ENCODE results near the gene USF3. TPM values are rescaled to one million over a fixed set of nuclear protein-coding genes. Genes with fewer than 3 reads are reported as not detected.

The USF3 gene
- total and polyA plus RNA-seq, 2 experiments from 2014 or later: 10.1 to 23.5 TPM

- Histone ChIP-seq H3K79me2 (replicated peaks; ENCODE audit: insufficient read depth) (peaks cover 81% of the 10 kb centered on the region), H2AFZ (no peak overlapping the region)
Measured at GRCh38 chr3:113744941-113745755, 48.7 kb upstream of the USF3 start.

GRCh38 chr3:113743006-113743630 lies 46.7 kb upstream of the USF3 start:
- no peaks in the 10 kb centered on the region for H3F3A ChIP-seq (replicated peaks; ENCODE audit: low read depth)
- H2AFZ ChIP-seq: no peak overlapping the region
- no peaks in the 10 kb centered on the region for H3K9me2 ChIP-seq (ENCODE audit: insufficient read depth)
- Mint-ChIP-seq H3K4me3 (peak overlapping the region; percentile 100), H3K27ac (no peak overlapping the region), H3K36me3 (ENCODE audit: low read depth) (peaks cover 14% of the 10 kb centered on the region), H3K9me3 (peaks cover 2% of the 10 kb centered on the region; the same call in 2 of the 3 replicates), H3K4me1 (peaks cover 59% of the 10 kb centered on the region), H3K27me3 (ENCODE audit: insufficient read depth, low read depth, poor library complexity) (peaks cover 18% of the 10 kb centered on the region)
- peak overlapping the region; percentile 81 for H3K4me2 ChIP-seq
- H3K36me3 ChIP-seq (ENCODE audit: insufficient read depth): no peaks in the 10 kb centered on the region
- ATAC-seq (no peak), DNase-seq (ENCODE audit: low spot score) (no peak)
- peaks cover 41% of the 10 kb centered on the region for H4K20me1 ChIP-seq (replicated peaks; ENCODE audit: insufficient read depth)
- H3K4me3 ChIP-seq: peak overlapping the region; percentile 80
- peaks cover 31% of the 10 kb centered on the region for H3K4me1 ChIP-seq (ENCODE audit: insufficient read depth)
- H3K27ac ChIP-seq (ENCODE audit: low read depth): no peak overlapping the region
- H3K79me2 ChIP-seq (replicated peaks; ENCODE audit: insufficient read depth): peaks cover 81% of the 10 kb centered on the region
- H3K27me3 ChIP-seq (ENCODE audit: insufficient read depth): no peaks in the 10 kb centered on the region
- TF ChIP-seq ZNF331 (CRISPR knock-in tag; IDR thresholded peaks at IDR 0.05; ENCODE audit: low read depth): no peak
- no peak for TF ChIP-seq REST (IDR thresholded peaks at IDR 0.05; ENCODE audit: unreplicated experiment)
- no peak for TF ChIP-seq NANOG (IDR thresholded peaks at IDR 0.05; ENCODE audit: borderline replicate concordance)
- TF ChIP-seq JUNB (IDR thresholded peaks at IDR 0.05; ENCODE audit: unreplicated experiment): no peak
- TF ChIP-seq POLR2AphosphoS5 (IDR thresholded peaks at IDR 0.05; ENCODE audit: low read depth): no peak
- no peak for TF ChIP-seq ZNF114 (CRISPR knock-in tag; IDR thresholded peaks at IDR 0.05)
- TF ChIP-seq ETS1 (IDR thresholded peaks at IDR 0.05): no peak
- no peak for TF ChIP-seq EZH2 (IDR thresholded peaks at IDR 0.05; ENCODE audit: low read depth, unreplicated experiment)
- no peak for TF ChIP-seq CREB1 (CRISPR knock-in tag; IDR thresholded peaks at IDR 0.05; ENCODE audit: low read depth)

More at GRCh38 chr3:113744941-113745755, 48.7 kb upstream of the USF3 start:
- Mint-ChIP-seq H3K27me3 (ENCODE audit: insufficient read depth, low read depth, poor library complexity) (peaks cover 18% of the 10 kb centered on the region), H3K4me3 (peak overlapping the region; percentile 100), H3K9me3 (peaks cover 2% of the 10 kb centered on the region; the same call in 2 of the 3 replicates), H3K27ac (peak overlapping the region; percentile 100), H3K36me3 (ENCODE audit: low read depth) (peaks cover 14% of the 10 kb centered on the region), H3K4me1 (peaks cover 48% of the 10 kb centered on the region)
- Histone ChIP-seq H4K20me1 (replicated peaks; ENCODE audit: insufficient read depth) (peaks cover 41% of the 10 kb centered on the region), H3K4me1 (ENCODE audit: insufficient read depth) (peaks cover 28% of the 10 kb centered on the region), H3K27me3 (ENCODE audit: insufficient read depth) (no peaks in the 10 kb centered on the region), H3K4me2 (peak overlapping the region; percentile 81), H3F3A (replicated peaks; ENCODE audit: low read depth) (no peaks in the 10 kb centered on the region), H3K27ac (ENCODE audit: low read depth) (peak overlapping the region; percentile 100), H3K4me3 (peak overlapping the region; percentile 80), H3K36me3 (ENCODE audit: insufficient read depth) (no peaks in the 10 kb centered on the region), H3K9me2 (ENCODE audit: insufficient read depth) (no peaks in the 10 kb centered on the region)
- peak; percentile 78 for ATAC-seq
- peak; percentile 93 for DNase-seq (ENCODE audit: low spot score)
- no peak for TF ChIP-seq STAT1 (IDR thresholded peaks at IDR 0.05; ENCODE audit: unreplicated experiment)
- TF ChIP-seq CTCF (conservative IDR thresholded peaks at IDR 0.05; ENCODE audit: low read depth in 2 of 2): peak; percentile 60 to 84
- TF ChIP-seq POLR2AphosphoS5 (IDR thresholded peaks at IDR 0.05; ENCODE audit: low read depth): 0 out of 2 replicates have a peak, but pooled peaks have one; percentile 17
